ENCODE measurements around the gene SLC6A18.

The SLC6A18 gene

DNA sequence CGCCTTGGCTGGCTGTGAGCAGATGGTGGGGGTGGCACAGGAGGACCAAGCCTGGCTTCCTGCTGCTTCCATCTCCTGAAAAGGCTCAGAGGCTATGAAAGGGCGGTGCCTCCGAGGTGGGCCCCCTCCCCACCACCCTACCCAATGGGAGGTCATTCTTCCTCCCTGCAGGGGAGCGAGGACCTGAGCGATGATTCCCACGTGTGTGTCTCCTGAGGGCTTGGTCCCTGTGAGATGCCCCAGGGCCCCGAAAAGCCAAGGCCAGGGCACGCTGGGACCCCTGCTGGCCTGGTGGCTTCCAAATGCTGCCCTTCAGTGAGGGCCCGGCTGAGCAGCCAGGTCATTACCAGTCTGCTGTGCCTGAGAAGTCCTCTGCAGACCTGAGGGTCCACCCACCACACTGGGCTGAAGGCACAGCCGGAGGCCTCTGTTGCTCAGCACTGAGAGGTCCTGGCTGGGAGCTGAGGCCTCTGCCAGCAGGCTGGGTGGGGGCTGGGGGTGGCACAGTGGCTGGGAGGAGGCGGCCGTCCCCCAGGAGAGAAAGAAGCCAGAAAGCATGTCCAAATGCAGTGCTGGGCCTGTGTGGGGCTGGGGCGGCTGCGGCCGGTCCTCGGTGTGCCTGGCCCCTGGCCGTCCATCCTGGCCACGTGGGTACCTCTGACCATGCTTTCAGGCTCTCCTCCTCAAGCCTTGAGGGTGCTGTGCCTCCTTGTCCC lies 37.8 kb upstream of the SLC6A18 start:
- no peak for DNase-seq (ENCODE audit: low spot score)

DNA sequence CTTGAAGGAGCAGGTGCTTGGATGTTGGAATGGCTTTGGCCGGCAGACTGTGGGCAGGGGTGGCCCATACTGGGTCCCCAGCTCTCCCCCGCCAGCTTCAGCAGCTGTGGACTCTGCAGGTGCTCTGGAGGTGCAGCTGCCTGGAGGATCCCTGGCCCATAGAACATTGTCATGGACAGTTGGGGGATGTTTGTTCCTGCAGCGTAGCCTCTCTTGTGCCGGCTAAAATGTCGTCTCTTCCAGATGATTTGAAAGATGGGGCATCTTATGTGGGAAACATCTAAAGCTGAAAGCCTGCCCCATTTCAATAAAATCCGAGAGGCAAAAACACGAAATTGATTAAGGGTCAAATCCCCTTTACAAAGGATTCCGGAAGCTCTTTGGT lies 37.2 kb upstream of the SLC6A18 start:
- DNase-seq (ENCODE audit: low spot score): no peak

DNA sequence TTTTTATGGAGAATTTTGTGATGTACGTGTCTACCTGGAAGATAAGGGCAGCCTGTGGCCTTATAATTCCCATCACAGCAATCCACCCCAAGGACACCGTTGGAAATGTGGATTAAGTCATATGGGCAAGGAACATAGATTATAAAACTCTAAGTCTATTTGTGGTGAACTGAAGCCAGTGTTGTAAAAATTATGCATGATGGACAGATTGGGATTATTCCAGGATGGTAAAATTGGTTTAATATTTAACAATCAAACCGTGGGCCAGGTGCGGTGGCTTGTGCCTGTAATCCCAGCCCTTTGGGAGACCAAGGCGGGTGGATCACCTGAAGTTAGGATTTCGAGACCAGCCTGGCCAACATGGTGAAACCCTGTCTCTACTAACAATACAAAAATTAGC lies 36.7 kb upstream of the SLC6A18 start:
- no peak for DNase-seq (ENCODE audit: low spot score)

DNA sequence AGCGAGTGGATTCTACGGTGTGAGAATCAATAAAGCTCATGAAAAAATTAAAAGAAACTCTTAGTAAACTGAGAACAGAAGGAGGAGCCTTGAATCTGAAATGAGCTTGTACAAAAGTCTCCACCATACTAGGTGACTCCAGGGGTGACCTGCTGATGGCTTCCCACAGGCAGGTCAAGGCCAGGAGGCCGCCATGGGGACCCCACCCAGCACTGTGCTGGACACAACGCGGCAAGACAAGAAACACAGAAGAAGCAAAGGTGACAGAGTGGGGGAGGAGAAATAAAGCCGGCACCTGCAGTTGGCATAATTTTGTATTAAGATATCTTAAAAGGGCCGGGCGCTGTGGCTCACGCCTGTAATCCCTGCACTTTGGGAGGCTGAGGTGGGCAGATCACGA lies 35.9 kb upstream of the SLC6A18 start:
- DNase-seq (ENCODE audit: low spot score): no peak

DNA sequence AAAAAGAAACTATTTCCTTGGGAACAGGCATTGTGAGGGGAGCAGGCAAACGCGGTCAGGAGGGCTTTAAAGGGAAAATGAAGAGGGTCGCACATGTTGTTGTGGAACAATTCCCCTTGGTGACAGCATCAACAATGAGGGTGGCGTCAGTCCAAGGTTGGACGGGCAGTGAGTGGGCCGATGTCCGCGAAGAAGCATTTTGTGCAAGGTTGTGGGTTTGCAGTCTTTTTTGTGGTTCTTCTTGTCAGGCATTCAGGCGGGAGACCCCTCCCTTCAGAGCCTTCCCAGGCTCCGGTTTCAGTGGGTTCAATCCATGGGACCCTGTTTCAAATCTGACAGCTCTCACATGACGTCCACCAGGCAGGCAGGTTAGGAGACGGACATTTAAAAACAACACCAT lies 34.9 kb upstream of the SLC6A18 start:
- DNase-seq (ENCODE audit: low spot score): no peak

DNA sequence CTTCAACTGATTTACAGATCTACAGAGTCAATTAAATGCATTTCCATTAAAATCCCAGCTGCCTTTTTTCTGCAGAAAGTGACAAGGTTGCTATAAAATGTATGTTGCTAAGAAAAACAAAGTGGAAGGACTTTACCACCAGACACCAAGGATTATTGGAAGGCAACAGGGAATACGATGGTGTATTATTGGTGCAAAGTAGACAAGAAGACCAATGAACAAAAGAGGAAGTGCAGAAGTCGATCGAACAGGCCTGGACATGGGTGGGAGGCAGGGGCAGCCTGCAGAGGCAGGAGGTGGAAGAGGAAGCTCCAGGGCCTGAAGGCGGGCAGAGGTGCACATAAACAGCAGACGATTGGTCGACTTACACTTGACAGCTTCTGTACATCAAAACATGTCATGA lies 34.3 kb upstream of the SLC6A18 start:
- no peak for DNase-seq (ENCODE audit: low spot score)

DNA sequence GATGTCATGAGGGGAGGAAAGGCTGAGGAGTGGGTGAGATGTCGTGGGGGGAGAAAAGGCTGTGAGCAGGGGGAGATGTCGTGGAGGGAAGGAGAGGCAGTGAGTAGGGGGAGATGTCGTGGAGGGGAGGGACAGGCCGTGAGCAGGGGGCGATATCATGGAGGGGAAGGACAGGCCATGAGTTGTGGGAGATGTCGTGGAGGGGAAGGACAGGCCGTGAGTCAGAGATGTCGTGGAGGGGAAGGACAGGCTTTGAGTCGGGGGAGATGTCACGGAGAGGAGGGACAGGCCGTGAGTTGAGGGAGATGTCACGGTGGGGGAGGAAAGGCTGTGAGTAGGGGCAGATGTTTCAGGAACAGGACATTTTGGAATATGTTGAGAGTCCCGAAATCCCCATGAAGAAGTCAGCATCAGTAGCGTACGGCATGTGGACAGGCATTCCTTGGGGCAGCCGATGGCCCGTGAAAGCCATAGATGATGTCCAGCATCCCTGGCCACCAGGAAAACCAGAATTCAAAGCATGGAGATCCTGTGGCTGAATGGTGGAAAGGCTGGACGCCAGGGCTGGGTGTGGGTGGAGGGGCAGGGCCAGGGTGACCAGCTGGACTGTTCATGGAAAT lies 32.1 kb upstream of the SLC6A18 start:
- no peak for DNase-seq (ENCODE audit: low spot score)

DNA sequence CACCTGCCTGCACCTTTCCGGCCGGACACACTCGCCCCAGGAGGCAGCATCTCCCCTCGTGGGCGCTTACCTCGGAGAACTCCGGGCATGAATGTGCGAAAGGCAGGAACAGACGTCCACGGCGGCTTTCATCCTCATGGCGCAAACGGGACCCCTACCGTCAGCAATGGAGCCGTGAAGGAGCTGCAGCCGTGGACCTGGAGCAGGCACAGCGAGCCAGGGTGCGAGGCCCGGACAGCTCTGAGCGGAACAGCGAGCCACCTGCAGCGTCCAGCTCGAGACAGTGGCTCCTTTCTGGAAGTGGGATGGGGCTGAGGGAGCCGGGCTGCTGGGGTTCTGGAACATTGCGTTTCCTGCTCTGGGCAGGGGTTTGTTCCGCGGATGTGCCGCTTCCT lies 31.6 kb upstream of the SLC6A18 start:
- DNase-seq (ENCODE audit: low spot score): no peak

DNA sequence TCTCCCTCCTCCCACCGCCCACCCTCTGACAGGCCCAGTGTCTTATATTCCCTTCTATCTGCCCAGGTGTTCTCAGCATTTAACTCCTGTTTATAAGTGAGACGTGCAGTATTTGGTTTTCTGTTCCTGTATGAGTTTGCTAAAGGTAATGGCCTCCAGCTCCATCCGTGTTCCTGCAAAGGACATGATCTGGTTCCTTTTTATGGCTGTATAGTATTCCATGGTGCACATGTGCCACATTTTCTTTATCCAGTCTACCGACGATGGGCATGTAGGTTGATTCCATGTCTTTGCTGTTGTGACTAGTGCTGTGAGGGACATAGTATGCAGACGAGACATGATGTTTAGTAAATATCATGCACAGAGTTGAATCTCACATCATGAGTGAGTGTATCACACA lies 30.8 kb upstream of the SLC6A18 start:
- no peak for DNase-seq (ENCODE audit: low spot score)

DNA sequence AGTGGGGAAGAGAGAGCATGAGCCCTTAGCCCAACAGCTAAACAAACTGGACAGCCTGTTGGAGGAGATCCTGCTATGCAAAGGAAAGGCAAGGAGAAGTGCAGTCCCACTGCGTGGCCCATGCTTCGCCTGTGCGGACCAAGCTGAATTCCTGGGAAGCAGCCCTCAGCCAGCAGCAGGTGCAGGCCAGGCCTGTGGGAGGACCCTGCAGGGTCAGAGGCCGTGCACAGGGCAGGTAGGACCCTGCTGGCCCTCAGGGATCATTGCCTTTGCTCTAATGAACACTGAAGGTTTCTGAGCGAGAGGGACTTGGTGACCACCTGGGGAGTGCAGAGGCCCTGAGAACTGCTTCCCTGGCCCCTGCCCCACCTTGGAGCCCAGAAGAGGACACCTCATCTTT lies 29.7 kb upstream of the SLC6A18 start:
- no peak for DNase-seq (ENCODE audit: low spot score)

DNA sequence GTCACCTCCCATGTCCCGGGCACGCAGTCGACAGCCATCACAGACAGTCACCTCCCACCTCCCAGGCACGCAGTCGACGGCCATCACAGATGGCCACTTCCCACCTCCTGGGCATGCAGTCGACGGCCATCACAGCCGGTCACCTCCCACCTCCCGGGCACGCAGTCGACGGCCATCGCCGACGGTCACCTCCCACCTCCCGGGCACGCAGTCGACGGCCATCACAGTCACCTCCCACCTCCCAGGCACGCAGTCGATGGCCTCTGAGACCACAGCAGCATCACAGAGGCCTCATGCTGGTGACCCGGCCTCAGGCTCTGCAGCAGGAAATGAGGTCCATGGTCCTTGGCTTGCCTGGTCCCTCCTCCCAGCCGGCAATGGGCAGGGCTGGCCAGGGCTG lies 29.3 kb upstream of the SLC6A18 start:
- no peak for DNase-seq (ENCODE audit: low spot score)

DNA sequence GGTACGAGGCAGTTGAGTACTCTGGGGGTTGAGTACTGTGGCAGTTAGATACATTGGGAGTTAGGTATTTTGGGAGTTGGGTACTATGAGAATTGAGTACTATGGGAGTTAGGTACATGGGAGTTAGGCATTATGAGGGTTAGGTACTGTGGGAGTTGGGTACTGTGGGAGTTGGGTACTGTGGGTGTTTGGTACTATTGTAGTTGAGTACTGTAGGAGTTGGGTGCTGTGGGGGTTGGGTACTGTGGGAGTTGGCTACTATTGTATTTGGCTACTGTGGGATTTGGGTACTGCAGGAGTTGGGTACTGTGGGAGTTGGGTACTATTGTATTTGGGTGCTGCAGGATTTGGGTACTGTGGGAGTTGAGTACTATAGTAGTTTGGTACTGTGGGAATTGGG lies 28.6 kb upstream of the SLC6A18 start:
- DNase-seq (ENCODE audit: low spot score): no peak

DNA sequence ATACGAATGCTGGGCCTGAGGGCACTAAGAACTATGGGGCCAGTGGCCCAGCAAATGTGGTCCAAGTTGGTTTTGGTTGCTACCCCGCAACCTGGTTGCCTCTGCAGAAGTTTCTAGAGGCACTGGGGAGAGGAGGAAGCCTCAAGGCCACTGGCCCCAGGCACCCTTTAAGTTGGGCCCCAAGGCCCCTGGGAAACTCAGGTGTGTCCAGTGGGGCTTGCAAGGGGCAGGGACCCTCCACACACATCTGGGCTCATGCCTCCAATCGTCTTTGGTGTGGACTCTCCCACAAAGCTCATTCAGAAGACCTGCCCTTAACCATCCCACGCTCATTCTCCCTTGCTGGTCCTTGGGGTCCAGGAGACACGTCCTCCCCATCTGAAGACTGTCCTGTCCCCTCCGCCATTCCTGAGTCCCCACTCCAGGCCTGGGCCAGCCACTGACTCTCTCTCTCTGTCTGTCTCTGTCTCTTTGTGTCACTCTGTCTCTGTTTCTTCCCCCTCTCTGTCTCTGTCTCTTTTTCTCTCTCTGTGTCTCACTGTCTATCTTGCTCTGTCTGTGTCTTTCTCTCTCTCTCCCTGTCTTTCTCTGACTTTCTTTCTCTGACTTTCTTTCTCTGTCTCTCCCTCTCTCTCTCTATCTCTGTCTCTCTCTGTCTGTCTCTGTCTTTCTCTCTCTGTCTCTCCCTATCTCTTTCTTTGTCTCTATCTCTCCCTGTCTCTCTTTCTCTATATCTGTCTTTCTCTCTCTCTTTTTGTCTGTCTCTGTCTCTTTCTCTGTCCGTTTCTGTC lies 27.1 kb upstream of the SLC6A18 start:
- no peak for DNase-seq (ENCODE audit: low spot score)

DNA sequence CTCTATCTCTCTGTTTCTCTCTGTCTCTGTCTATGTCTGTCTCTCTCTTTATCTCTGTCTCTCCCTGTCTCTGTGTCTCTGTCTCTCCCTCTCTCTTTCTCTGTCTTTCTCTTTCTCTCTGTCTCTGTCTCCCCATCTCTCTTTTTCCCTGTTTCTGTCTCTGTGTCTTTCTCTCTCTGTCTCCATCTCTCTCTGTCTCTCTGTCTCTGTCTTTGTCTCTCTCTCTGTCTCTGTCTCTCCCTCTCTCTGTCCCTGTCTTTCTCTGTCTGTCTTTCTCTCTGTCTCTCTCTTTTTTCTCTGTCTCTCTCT lies 25.9 kb upstream of the SLC6A18 start:
- DNase-seq (ENCODE audit: low spot score): no peak

DNA sequence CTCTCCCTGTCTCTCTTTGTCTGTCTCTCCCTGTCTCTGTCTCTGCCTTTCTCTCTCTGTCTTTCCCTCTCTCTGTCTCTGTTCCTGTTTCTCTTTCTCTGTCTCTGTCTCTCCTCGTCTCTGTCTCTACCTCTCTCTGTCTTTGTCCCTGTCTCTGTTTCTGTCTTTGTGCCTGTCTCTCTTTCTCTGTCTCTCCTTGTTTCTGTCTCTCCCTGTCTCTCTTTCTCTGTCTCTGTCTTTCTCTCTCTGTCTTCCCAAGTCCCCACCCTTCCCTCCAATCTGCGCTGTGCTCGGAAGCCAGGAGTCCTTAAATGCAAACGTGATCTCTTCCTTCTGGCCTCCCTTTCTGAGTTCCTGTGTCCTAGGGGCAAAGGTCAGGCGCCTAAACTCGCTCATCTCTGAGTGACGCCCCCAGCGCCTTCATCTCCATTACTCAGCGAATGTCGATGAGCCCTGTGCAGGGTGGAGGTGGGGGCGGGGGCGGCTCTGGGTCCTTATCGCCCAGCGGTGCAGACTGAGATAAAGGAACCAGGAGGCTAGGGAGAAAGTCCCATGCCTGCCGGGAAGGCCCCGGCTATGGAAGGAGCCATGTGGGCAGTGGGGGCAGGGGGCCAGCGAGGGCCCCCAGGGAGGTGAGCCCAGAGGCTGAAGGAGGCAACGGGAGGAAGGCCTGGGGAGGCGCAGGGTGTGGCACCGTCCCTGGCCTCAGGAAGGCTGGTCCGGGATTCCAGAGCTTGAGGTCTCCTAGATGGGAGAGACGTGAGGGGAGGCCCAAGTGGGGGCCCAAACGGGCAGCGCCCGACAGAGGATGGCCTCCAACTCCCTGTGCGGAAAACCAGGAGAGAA lies 25.3 kb upstream of the SLC6A18 start:
- DNase-seq (ENCODE audit: low spot score): no peak

DNA sequence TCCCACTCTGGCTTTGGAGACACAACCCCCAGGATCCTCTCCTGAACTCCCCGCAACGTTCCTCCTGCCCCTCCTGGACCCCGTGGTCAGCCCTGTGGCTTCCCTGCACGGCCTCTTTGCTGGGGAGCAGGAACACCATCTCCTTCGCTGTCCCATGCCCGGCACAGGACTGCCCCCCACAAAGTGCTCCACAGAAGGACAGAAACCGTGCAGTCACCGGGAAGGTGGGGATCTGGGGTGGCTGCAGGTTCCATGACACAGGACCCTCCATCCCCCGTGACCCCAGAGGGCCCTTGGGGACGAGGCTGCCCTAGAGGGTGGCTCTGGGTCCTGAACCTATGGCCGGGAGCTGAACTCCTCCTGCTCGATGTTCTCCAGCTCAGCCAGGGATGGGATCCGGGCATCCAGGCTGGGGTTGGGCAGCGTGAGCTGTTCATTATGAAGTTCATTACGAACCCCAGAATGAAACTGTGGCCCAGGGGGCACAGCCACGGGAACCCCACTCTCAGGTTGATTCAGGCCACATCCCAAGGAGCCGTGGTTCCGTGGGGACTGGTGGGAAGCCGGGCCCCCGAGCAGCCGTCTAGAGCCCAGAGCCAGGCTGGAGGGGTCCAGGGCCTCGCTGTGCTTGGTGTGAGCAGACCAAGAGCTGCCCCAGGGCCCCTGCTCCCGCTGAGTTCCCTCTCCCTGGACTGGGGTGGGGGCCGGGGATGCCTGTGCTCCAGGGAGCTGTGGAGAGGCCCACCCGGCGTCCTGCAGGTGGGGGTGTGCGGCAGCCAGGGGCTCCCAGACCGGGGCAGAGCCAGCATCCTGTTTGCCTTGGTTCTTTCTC lies 24.5 kb upstream of the SLC6A18 start:
- DNase-seq (ENCODE audit: low spot score): no peak

DNA sequence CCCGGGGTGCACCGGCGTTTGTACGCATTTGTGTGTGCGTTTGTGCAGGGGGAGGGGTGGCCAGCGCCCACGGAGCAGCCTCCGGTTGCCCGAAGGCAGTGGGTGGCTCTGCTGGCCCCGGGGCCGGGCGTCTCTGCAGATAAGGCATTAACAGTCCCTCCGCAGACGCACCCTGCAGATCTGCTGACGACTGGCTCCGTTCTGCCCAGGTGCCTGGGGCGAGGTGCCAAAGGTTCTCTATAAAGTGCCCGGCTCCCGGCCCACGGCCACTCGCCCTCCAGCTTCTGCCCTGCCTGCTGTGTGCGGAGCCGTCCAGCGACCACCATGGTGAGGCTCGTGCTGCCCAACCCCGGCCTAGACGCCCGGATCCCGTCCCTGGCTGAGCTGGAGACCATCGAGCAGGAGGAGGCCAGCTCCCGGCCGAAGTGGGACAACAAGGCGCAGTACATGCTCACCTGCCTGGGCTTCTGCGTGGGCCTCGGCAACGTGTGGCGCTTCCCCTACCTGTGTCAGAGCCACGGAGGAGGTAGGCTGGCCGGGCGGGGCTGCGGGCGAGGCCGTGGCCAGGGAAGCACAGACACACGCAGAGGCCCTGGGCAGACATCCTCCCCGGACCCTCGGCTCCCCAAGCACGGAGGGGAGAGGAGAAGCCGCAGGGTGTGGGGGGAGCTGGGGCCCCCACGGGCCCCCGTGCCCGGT lies 23.7 kb upstream of the SLC6A18 start, which contains the start of gene SLC6A19:
Gene SLC6A19 (plus strand): TSS at position 269 of the 699 bp plus-strand sequence. CDS start 56 bp downstream, at position 325.
- DNase-seq (ENCODE audit: low spot score): no peak

DNA sequence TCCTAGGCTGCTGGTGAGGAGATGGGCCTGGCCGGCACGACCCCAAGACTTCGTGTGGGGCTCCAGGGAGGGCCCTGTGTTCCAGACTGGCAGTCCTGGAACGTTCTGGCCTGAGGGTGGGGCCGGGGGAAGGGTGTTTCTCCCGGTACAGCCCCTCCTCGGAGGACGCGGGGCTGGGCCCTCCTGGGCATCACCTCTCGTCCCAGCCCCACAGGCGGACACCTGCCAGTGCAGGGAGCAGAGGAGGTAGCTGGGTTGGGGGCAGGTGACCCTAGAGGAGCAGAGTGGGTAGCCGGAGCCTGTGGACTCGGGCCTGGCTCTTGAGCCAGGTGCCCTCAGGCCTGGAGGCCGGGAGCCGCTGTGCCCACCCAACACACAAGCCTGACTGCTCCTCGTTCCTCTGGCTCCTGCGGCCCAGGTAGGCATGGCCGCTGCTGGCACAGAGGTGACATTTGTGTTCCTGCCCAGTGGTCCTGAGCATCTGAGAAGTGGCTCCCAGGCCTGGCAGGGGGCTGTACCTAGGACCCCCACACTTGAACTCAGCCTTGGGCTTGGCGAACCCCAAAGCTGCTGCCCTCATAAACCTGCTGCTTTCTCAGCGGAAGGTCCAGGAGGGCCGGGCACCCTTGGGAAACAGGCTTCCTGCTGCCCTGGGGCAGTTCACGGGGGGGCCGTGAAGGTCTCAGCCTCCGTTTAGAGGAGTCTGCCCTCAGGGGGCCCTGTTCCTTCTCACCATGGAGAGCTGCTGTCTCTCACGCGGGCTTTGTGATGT lies 23.0 kb upstream of the SLC6A18 start:
- no peak for DNase-seq (ENCODE audit: low spot score)

DNA sequence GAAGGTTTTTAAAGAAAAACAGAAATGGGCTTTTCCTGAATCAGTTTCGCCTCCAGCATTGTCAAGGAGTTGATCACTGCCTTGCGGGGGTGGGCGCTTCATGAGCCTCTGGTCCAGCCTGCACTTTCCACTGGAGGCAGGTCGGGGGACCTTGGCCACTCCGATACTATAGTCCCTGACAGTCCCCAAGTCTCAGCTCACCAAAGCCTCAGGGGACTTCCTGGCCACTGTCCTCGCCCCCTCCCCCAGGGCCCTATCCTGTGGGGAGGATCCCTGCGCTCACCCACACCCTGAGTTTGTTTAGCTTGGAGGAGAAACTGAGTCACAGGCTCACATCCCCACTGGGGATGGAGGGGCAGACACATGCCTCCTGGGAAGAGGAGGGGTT lies 22.4 kb upstream of the SLC6A18 start:
- no peak for DNase-seq (ENCODE audit: low spot score)

DNA sequence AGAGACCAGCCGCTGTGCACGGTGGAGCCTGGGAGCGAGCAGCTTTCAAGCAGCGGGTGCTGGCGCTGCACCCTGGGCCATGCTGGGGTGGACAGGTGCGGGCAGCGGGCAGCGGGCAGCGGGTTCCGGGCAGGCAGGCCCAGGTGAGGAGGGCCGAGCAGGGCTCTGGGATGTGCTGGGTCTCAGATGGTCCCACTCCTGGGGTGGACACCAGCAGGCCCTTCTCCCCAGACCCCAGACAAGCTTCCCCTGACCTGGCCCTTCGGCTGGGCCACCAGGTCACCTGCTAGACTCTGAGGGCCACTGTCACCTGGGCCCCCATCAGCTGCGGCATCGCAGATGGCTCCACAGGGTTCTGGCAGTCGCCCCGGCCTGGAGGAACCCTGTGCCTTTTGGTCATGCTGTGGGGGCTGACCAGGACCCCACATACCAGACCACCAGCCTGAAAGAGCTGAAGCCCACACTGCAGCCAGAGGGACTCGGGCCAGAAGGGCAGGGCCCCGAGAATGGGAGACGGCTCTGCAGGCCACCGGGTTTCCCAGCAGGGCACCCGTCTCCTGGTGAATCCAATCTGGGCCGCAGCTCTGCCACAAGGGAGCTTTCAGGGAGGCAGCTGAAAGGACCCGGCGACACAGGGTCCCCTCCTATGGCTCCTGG lies 21.7 kb upstream of the SLC6A18 start:
- DNase-seq (ENCODE audit: low spot score): no peak
